LNCAP (cell line): ENCODE results near the gene PCSK5.

ENCODE experiments used
- TF ChIP-seq, protein P1 (sequence below): fragments of 450-650 bp; IDR thresholded peaks from 2 replicates; pipeline ENCODE4 v1.5.1; 2017; ENCODE audit warnings: mild to moderate bottlenecking

PCSK5 gene

DNA sequence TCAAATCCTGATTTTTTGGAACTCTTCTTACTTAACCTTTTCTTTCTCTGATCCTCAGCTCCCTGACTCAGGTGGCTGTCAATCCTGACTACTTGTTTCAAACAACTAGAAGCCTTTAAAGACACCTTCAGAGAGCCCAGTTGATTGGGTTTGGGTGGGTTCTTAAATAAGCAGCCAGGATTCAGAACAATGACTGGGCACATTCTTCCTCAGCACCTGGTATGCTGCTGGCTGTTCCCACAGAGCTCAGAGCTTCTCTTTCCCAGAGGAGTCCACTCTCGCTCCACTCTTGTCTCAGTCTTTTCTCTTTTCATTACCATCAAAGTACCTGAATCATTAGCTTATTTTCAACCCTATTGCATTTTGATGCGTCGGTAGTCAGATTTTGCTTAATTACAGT lies 22.5 kb downstream of the PCSK5 start:
- TF ChIP-seq, protein P1, sequence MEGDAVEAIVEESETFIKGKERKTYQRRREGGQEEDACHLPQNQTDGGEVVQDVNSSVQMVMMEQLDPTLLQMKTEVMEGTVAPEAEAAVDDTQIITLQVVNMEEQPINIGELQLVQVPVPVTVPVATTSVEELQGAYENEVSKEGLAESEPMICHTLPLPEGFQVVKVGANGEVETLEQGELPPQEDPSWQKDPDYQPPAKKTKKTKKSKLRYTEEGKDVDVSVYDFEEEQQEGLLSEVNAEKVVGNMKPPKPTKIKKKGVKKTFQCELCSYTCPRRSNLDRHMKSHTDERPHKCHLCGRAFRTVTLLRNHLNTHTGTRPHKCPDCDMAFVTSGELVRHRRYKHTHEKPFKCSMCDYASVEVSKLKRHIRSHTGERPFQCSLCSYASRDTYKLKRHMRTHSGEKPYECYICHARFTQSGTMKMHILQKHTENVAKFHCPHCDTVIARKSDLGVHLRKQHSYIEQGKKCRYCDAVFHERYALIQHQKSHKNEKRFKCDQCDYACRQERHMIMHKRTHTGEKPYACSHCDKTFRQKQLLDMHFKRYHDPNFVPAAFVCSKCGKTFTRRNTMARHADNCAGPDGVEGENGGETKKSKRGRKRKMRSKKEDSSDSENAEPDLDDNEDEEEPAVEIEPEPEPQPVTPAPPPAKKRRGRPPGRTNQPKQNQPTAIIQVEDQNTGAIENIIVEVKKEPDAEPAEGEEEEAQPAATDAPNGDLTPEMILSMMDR, result no peak

DNA sequence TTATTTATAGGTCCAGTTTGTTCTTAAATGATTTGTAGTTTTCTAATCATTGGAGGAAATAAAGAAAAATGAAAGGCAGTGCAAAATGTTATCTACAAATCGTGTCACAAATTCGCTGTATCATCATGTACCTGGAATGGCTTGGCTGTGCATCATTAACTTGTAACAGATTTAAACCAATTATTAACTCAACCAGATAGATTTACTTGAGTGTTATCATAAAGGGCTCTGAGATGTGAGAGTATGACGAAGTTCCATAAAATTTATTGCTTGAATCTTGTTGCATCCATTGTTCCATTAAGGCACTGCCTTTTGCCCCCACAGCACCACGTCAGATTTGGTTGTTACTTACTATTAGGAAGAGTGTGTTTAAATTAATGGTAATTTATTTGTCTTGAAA lies 23.5 kb downstream of the PCSK5 start:
- TF ChIP-seq, protein P1, result no peak

DNA sequence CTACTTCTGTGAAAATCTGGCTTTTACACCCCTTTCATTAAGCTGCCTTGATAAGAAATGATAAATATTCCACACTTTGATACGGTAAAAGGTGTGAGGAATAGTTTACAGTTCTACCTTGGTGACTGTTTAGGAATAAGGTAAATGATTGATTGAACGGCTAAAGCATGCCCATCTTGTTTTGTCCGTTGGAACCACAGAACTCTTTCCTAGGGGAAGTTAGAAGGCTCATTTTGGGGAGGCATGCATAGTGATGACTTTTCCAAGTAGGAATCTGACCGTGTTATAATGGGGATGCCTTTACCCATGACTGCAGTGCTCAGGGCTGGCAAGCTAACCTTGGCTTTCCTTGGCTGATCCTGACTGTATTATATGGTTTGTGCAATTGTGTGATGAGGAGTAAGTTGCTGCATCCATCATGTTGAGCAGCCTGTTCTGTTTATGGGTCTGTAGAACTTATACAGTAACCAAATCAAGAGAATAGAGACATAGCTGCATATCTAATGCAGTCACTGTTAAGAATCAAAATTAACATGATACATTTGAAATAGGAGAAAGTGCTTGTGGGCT lies 24.5 kb downstream of the PCSK5 start:
- TF ChIP-seq, protein P1, result no peak

DNA sequence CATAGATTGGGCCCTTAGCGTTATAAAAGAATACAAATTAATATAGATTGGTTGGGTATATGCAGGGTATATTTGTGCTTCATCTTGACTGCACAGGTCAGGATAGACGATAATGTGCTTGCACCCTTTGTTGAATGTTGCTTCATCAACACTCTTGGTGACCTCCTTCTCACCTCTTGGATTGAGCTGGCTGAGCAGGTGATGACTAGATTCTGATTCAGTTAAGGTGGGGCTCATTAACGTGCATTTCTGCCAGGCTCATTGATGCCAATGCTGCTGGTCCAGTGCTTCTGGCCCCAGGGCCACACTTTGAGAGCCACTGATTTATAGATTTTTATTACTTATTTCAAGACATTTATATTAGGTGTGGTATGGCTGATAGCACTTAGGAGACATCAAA lies 27.7 kb downstream of the PCSK5 start:
- TF ChIP-seq, protein P1, result no peak

DNA sequence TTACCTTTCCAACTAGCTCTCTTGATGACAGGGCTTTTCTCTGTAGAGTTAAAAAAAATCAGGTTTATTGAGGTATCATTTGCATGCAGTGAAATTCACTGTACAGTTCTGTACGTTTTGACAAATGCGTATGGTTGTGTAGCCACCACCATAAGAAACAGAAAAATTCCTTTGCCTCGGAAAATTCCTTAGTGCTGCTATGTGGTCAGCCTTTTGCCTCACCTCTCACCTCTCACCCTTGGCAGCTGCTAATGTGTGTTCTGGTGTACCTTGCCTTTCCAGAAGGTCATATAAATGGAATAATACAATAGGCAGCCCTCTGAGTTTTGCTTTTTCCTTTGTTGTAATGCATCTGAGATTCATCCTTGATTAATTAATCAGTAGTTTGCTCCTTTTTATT lies 28.4 kb downstream of the PCSK5 start:
- TF ChIP-seq, protein P1, result no peak

DNA sequence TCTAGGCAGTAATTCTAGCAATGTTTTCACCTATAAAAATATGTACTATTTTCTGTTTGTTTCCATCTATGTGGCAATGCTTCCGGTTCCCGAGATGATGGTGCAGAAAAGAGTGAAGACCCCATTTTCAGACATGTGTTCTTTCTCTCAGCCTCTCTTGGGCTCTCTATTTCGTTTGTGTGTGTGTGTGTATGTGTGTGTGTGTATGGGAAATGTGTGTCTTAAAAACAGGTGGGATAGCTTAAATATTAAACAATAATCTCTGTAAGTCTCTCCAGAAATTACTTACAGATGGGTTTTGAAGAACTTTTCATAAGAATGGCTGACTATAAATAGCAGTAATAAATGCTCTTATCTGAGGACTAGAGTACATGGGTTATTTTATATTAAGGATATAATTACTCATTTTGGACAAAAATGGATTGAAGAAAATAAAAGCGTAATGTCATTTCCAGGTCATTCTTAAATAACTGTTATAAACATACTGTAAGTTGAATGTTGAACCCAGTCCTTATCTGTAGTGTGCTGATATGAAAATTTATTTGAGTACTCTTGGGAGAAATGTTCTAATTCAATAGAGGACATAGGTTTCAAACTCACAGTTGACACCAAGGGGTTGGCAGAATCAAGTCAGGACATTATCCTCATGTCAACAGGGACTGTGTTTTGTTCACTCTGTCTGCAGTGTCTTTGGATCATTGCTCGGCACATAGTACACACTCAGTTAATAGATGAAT lies 31.1 kb downstream of the PCSK5 start:
- TF ChIP-seq, protein P1, result no peak

DNA sequence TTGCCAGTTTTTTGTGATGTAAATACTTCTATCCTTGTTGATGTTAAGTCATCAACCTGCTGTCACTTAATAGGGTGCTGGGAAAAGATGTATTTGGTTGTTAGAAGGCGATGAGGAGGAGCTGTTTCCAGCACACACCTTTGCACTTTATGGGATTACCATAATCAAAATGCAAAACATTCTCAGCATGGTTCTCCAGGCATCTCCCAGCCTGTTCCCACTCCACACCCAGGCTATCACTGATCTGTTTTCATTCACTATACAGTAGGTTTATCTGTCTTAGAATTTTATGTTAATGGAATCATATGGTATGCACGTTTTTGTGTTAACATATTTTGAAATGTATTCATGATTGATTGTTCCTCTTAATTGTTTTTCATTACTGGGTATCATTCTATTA lies 35.9 kb downstream of the PCSK5 start:
- TF ChIP-seq, protein P1, result no peak
